NCI-H1105 (cell line): ENCODE data around the gene SEC14L6.
A peak's percentile ranks its signal among the peaks of the same experiment; 100 is the strongest.

Experiments used
- DNase-seq: peaks from one replicate; lab custom pipeline; 2025; lab: John Stamatoyannopoulos, UW

The SEC14L6 gene

DNA sequence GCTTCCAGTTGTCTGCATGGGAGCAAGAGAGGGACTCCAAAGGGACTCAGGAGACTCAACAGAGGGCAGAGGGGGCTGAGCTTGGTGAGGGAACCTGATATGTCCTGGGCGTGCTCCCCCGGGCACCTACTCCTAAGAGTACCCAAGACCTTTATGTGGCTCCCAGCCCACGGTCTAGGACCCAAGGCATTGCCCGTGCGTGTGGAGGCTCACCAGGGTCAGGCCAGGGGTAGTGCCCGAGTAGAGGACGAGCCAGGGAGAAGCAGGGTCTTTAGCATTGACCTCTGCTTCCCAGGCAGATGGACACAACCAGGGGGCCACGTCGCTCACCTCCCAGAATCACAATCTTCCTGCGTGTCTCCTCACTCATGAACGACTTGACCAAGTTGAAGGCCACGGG lies 54.4 kb downstream of the SEC14L6 start:
- DNase-seq: no peak

DNA sequence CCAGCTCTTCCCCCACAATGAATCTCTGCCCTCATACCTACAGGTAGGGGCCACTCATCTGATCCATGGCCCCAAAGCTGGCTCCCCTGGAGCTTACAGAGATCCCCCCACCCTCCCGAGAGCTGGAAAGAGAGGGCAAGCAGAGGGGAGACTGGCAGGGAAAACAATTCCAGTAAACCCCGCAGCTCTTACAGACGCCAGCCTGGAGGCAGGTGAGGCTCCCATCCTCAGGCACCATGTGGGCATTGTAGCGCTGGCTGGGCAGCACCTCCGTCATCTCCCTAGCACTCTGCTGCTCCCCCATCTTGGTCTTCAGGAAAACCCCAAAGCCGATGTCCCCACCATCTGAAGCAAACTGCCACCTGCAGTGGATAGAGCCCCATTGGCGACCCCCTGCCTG lies 55.2 kb downstream of the SEC14L6 start:
- DNase-seq: no peak

DNA sequence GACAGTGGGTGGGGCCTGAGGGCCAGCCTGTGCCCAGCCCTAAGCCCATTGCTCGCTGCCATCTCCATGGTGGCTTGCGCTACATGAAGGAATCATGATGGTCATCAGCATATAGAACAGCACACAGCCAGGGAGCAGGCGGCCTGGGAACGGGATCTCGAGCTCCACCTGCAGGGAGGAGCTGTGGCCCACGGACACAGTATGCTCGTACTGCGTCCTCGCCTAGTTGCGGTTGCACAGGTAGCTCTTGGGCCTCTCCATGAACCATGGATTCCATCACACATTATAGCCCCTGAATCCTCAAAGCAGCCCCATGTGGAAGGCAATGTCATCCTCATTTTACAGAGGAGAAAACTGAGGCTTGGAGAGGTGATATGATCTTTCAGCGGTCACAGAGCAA lies 56.1 kb downstream of the SEC14L6 start:
- no peak for DNase-seq

DNA sequence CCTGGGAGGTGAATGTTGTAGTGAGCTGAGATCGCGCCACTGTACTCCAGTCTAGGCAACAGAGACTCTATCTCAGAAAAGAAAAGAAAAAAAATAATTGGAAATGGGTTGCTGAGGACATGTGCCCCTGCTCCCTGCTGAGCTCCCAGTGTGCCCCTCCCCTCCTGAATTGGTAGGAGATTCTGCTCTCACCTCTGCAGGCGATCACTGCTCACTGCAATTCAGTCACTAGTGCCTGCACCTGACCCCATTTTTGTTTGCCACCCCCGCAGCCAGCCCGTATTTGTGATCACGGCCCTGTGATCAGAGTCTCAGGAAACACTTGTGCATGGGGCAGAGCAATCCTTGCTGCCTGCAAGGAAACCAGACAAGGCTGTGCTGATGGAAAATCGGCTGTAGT lies 58.4 kb downstream of the SEC14L6 start:
- no peak for DNase-seq

DNA sequence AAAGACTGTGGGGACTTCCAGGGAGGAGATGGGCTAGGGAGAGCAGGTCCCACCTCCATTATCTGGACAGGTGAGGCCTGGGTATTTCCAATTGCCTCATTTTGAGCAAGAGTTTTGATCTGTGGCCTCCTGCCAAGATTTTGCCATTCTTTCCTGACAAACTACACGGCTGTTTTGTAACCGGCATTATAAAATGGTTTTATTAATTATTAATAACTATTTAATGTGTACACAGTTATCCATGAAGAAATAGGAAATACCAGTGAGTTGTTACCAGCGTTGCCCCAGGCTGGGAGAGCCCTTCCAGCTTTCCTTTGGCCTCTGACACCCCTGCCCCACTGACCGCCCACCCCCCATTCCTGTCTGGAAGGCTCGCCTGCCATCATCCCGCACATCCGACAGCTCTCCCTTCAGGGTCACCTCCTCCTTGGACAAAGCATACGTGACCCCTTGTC lies 59.9 kb downstream of the SEC14L6 start:
- DNase-seq: no peak

DNA sequence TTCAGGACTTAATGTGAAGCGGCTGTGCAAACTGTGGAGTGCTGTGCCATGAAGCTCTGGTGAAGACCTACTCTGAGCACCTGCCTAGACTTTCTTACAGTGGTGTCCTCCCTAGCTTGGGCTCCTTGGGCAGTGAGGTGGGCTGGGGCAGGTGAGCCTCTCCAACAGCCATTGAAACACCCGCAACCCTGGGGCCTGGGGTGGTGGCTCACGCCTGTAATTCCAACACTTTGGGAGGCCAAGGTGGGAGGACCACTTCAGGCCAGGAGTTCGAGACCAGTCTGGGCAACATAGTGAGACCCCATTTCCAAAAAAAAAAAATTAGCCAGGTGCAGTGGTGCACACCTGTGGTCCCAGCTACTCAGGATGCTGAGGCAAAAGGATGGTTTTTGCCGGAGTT lies 60.4 kb downstream of the SEC14L6 start:
- no peak for DNase-seq

DNA sequence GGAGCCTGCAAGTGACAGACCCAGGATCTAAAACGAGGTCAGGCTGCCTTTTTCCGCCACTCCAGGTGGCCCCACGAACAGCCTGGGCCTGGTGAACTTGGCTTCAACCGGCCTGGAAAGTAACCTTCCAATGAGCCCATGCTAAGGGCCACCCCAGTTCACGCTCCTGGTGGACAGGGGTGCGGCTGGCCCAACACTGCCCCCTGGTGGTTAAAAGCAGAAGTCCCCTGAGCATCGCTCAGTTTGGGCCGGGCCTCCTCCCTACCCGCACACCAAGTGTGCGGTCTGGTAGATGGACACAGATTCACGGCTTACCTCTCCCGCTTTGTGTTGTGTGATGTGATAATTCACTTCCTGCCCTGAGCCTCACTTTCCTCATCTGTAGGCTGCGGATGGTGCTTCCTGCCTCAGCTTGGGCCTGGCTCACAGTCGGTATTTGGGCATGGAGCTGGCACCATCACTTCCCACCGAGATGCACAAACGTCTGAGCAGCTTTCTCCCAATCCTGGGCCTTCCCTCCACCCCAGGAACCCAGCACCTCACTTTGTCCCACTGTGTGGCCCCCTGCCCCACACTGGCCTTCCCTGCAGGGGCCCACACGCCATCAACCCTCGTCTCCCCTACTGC lies 61.1 kb downstream of the SEC14L6 start:
- DNase-seq: peak; percentile 11

DNA sequence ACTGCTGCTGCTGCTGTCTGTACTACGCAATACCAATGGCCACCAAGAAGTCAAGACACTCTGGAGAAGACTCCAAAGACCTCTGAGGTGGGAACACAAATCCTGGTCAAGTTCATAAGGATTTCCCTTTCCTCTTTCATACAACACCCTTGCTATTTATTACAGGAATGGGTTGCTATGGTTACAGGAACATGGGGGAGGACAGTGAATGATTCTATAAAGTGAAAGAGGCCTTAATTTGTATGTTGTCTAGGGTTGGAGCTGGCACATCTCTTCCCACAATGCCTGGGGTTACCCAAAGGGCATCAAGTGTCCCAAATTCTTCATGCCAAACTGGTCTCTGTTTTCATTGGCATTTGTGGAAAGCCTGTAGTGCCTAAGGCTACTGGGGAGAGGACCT lies 63.4 kb downstream of the SEC14L6 start:
- DNase-seq: no peak

DNA sequence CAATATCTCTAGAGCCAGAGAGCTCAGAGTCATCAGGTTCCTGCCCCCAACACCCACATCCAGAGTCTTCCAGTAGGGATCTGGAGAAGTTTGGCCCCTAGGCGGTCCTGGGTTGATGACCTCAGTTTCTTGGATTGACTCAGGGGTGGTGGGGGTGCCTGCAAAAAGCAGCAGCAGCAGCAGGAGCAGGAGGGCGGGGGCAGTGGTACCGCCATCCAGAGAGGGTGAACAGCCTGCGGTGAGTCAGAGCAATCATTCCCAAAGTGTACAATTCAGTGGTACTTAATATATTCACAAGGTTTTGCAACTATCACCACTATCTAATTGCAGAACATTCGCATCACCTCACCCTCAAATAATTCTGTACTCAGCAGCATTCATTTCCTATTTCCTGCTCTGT lies 64.8 kb downstream of the SEC14L6 start:
- DNase-seq: no peak

DNA sequence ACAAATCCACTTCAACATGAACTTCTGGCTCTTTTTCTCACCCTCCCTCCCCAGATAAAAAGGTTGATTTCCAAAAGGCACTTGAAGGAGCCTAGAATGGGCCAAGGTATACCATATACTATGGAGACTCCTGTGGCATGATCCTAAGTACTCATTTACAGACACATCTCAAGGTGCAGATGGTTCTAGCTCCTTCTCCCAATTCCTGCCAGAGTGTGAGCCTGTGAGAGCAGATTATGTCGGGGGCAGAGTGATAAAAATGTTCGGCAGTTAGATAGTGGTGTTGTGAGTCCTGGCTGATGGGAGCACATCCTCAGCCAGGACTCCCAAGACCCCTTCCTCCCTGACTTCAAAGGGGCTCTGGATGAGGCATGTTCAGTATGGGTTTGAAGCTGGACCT lies 66.6 kb downstream of the SEC14L6 start:
- DNase-seq: no peak

DNA sequence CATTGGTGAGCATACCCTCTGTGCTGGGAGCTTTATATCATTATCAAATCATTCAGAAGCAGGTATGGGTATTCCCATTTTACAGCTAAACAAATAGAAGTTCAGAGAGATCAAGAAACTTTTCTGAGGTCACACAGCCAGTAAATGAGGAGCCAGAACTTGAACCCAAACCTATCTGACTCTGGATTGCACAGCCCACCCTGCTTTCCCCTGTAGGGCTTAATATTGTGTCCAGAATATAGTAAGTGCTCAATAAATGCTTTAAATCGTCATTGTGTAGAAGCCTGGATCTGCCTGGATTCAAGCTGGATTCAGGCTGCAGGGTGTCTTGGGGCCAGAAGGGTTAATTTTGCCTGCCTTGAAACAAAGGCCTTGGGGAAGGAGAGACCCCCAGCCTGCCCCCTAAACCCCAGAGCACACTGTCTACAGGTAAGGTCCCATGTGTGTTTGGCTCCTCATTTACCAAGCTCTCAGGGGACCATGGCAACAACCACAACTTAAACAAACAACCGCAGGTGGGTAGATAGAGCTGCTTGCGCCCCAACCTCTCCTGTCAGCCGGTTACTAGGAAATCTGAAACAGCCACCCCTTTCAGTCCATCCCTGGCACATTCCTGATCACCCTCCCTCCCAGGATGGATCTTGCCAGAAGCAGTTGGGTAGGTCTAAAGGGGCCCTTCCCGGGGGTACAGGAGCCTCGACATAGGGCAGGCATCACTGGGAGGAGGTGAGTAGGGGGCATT lies 71.7 kb downstream of the SEC14L6 start:
- peak; percentile 23 for DNase-seq

DNA sequence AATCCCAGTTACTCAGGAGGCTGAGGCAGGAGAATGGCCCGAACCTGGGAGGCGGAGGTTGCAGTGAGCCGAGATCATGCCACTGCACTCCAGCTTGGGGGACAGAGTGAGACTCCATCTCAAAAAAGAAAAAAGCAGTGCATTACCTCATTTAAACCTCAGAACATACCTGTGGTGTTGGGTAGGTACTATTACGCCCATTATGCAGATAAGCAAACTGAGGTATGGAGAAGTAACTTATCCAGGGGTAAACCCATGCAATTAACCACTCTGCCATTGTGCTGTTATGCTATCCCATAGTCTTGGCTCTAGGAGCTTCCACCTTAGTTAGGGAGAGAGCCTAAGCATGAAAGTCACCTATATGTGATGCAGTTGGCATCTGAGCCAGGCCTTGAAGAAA lies 72.4 kb downstream of the SEC14L6 start:
- no peak for DNase-seq

DNA sequence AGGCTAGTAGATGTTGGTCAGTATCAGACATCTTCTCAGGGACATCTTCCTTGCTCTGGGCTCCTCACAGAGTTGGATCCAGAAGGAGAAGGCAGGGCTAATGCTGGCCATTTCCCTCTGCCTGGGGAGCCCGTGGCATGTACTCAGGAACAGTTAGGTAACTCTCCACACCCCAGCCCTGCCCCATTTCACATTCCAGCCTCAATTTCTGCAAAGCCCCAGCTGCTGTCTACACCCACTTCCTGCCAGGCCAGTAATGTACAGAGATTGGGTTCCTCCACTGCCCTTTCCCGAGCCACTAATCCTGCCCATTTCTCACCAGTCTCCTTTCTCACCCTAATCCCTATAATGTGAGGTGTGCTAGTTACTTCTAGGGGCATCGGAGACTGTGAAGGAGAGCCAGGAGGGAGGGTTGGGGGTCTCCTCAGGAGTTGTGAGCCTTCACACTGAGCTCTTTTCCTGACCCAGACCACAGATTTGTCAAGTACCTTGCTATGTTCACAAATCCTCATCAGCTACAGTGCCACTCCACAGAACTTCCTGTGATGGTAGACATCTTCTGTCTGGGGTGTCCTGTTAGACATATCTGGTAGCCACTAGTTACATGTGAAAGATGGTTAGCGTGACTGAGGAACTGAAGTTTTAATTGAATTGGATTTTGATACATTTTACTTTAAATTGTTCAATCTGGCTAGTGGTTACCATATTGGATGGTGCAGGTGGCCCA lies 73.4 kb downstream of the SEC14L6 start:
- no peak for DNase-seq
